Measurements from ENCODE around the gene NKIRAS2. TPM values are rescaled to one million over a fixed set of nuclear protein-coding genes. Genes with fewer than 3 reads are reported as not detected.
A peak's percentile ranks its signal among the peaks of the same experiment; 100 is the strongest.

The NKIRAS2 gene
- total and polyA plus RNA-seq, 2 of the 13 experiments (the other 11 are each of a cell fraction or from before 2014, with no cell fraction given) = 27.9 to 42.0 TPM

DNA sequence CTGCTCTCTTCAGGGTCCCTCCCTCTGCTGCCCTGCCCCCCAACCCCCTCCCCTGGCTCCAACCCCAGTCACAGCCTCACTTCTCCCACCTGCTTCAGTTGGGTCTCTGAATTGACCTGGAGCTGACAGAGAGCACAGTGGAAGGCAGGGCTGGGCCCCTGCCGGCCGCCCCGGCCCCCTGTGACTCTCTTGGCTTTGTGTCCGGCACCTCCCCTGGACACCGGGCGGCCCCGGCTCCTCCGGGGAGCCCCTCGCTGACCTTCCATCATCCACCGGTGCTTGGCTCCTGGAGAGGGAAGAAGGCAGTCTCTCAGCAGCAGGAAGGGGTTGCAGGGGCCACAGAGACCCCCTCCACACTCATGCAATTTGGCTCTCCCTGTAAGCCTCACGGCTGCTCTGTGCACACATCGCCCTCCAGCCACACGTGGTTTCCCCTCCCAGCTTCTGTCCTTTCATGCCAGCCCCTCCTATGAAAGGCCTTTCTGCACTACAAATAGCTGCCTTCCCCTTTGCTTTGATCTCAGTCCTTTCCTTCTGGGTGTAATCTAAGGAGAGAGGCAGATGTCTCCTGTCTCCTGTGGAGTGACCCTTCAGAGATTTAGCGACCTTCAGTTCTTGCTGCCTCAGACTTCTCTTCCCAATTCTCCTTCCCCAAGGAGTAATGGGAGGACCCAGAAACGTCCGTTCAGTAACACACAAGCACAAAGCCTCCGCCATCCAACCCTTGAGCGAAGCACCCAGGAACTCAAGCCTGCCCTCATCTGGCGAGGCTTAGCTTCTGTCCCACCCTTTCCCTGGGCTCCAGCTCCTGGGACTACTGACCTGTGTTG is 8.3 kb downstream of the NKIRAS2 start (continued):
- TF ChIP-seq XBP1 (CRISPR knock-in tag; IDR thresholded peaks at IDR 0.05) = no peak
- no peak for TF ChIP-seq CEBPB (IDR thresholded peaks at IDR 0.05; ENCODE audit: borderline replicate concordance, low read depth, low read length)
- TF ChIP-seq ZMYM3 (CRISPR knock-in tag; IDR thresholded peaks at IDR 0.05) = peak; percentile 49; the same call in 1 of the 2 replicates
- no peak for TF ChIP-seq MTF2 (CRISPR knock-in tag; IDR thresholded peaks at IDR 0.05; ENCODE audit: borderline replicate concordance)
- no peak for TF ChIP-seq ARID2 (CRISPR knock-in tag; IDR thresholded peaks at IDR 0.05; ENCODE audit: borderline replicate concordance)
- TF ChIP-seq ZNF83 (CRISPR knock-in tag; IDR thresholded peaks at IDR 0.05; ENCODE audit: borderline replicate concordance) = no peak; the same call in 1 of the 2 replicates
- no peak for TF ChIP-seq KDM5A (IDR thresholded peaks at IDR 0.05; ENCODE audit: borderline replicate concordance, low read length)
- TF ChIP-seq, protein P1, sequence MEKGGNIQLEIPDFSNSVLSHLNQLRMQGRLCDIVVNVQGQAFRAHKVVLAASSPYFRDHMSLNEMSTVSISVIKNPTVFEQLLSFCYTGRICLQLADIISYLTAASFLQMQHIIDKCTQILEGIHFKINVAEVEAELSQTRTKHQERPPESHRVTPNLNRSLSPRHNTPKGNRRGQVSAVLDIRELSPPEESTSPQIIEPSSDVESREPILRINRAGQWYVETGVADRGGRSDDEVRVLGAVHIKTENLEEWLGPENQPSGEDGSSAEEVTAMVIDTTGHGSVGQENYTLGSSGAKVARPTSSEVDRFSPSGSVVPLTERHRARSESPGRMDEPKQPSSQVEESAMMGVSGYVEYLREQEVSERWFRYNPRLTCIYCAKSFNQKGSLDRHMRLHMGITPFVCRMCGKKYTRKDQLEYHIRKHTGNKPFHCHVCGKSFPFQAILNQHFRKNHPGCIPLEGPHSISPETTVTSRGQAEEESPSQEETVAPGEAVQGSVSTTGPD (CRISPR knock-in tag; IDR thresholded peaks at IDR 0.05) = no peak
- TF ChIP-seq ISL2 (CRISPR knock-in tag; IDR thresholded peaks at IDR 0.05) = no peak
- no peak; the same call in 1 of the 2 replicates for TF ChIP-seq ZNF550 (CRISPR knock-in tag; IDR thresholded peaks at IDR 0.05; ENCODE audit: borderline replicate concordance)
- TF ChIP-seq SIN3A (IDR thresholded peaks at IDR 0.05; ENCODE audit: borderline replicate concordance, low read depth, low read length) = no peak
- TF ChIP-seq NCOR1 (IDR thresholded peaks at IDR 0.05; ENCODE audit: borderline replicate concordance, low read length) = no peak
- no peak for TF ChIP-seq SCMH1 (CRISPR knock-in tag; IDR thresholded peaks at IDR 0.05; ENCODE audit: borderline replicate concordance)
- no peak for TF ChIP-seq MTA1 (CRISPR knock-in tag; IDR thresholded peaks at IDR 0.05; ENCODE audit: borderline replicate concordance)
- peak; percentile 31; the same call in 1 of the 2 replicates for TF ChIP-seq DMAP1 (CRISPR knock-in tag; IDR thresholded peaks at IDR 0.05)
- peak; percentile 83 for TF ChIP-seq ZNF350 (CRISPR knock-in tag; IDR thresholded peaks at IDR 0.05; ENCODE audit: borderline replicate concordance, low read depth)
- TF ChIP-seq, protein P2, sequence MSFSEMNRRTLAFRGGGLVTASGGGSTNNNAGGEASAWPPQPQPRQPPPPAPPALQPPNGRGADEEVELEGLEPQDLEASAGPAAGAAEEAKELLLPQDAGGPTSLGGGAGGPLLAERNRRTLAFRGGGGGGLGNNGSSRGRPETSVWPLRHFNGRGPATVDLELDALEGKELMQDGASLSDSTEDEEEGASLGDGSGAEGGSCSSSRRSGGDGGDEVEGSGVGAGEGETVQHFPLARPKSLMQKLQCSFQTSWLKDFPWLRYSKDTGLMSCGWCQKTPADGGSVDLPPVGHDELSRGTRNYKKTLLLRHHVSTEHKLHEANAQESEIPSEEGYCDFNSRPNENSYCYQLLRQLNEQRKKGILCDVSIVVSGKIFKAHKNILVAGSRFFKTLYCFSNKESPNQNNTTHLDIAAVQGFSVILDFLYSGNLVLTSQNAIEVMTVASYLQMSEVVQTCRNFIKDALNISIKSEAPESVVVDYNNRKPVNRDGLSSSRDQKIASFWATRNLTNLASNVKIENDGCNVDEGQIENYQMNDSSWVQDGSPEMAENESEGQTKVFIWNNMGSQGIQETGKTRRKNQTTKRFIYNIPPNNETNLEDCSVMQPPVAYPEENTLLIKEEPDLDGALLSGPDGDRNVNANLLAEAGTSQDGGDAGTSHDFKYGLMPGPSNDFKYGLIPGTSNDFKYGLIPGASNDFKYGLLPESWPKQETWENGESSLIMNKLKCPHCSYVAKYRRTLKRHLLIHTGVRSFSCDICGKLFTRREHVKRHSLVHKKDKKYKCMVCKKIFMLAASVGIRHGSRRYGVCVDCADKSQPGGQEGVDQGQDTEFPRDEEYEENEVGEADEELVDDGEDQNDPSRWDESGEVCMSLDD (CRISPR knock-in tag; IDR thresholded peaks at IDR 0.05; ENCODE audit: borderline replicate concordance) = no peak
- TF ChIP-seq, protein P3, sequence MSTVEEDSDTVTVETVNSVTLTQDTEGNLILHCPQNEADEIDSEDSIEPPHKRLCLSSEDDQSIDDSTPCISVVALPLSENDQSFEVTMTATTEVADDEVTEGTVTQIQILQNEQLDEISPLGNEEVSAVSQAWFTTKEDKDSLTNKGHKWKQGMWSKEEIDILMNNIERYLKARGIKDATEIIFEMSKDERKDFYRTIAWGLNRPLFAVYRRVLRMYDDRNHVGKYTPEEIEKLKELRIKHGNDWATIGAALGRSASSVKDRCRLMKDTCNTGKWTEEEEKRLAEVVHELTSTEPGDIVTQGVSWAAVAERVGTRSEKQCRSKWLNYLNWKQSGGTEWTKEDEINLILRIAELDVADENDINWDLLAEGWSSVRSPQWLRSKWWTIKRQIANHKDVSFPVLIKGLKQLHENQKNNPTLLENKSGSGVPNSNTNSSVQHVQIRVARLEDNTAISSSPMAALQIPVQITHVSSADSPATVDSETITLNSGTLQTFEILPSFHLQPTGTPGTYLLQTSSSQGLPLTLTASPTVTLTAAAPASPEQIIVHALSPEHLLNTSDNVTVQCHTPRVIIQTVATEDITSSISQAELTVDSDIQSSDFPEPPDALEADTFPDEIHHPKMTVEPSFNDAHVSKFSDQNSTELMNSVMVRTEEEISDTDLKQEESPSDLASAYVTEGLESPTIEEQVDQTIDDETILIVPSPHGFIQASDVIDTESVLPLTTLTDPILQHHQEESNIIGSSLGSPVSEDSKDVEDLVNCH (CRISPR knock-in tag; IDR thresholded peaks at IDR 0.05) = no peak
- TF ChIP-seq ZNF709 (CRISPR knock-in tag; IDR thresholded peaks at IDR 0.05) = no peak
- TF ChIP-seq NFE2 (CRISPR knock-in tag; IDR thresholded peaks at IDR 0.05) = no peak
- no peak for TF ChIP-seq HOXA9 (CRISPR knock-in tag; IDR thresholded peaks at IDR 0.05; ENCODE audit: borderline replicate concordance)
- TF ChIP-seq SMAD3 (CRISPR knock-in tag; IDR thresholded peaks at IDR 0.05) = peak; percentile 30; the same call in 1 of the 2 replicates
- TF ChIP-seq NPAS2 (CRISPR knock-in tag; IDR thresholded peaks at IDR 0.05; ENCODE audit: borderline replicate concordance) = no peak
- no peak for TF ChIP-seq SMAD1 (CRISPR knock-in tag; IDR thresholded peaks at IDR 0.05; ENCODE audit: borderline replicate concordance, low read depth)

Data from HepG2 (cell line).